GM18873 (cell line): ENCODE measurements around the gene KRT84.

Experiments used
- ATAC-seq: cut with Tn5 transposase; IDR thresholded peaks from one replicate; pipeline ENCODE4 v1.9.1; 2021; ENCODE audit warnings: mild to moderate bottlenecking, moderate library complexity, moderate number of reproducible peaks; ENCODE audit not compliant: unreplicated experiment, low FRiP score

The KRT84 gene

GRCh38 chr12:52364061-52364460, 21.4 kb downstream of the KRT84 start:
- no peak for ATAC-seq

GRCh38 chr12:52363111-52363679, 22.3 kb downstream of the KRT84 start:
- ATAC-seq = no peak

GRCh38 chr12:52362118-52362726, 23.2 kb downstream of the KRT84 start:
- ATAC-seq = no peak

GRCh38 chr12:52361553-52361952, 23.9 kb downstream of the KRT84 start:
- no peak for ATAC-seq

GRCh38 chr12:52360663-52361271, 24.7 kb downstream of the KRT84 start:
- no peak for ATAC-seq

- no peak for ATAC-seq
These were observed 25.3 kb downstream of the KRT84 start for GRCh38 chr12:52360106-52360662.

GRCh38 chr12:52359621-52360061, 25.8 kb downstream of the KRT84 start:
- no peak for ATAC-seq

- ATAC-seq = peak; percentile 89
These were observed 26.7 kb downstream of the KRT84 start for GRCh38 chr12:52358575-52359350.

- no peak for ATAC-seq
These were observed 28.5 kb downstream of the KRT84 start for GRCh38 chr12:52356762-52357580.

- ATAC-seq = no peak
These were observed 29.3 kb downstream of the KRT84 start for GRCh38 chr12:52356031-52356761.

- ATAC-seq = no peak
These were observed 30.3 kb downstream of the KRT84 start for GRCh38 chr12:52355176-52355575.

GRCh38 chr12:52354200-52354599, 31.3 kb downstream of the KRT84 start:
- ATAC-seq = no peak

- ATAC-seq = no peak
These were observed 31.7 kb downstream of the KRT84 start for GRCh38 chr12:52353766-52354165.

- ATAC-seq = no peak
These were observed 32.5 kb downstream of the KRT84 start for GRCh38 chr12:52352951-52353350.

- no peak for ATAC-seq
These were observed 34.0 kb downstream of the KRT84 start for GRCh38 chr12:52351196-52352059.

- no peak for ATAC-seq
These were observed 34.7 kb downstream of the KRT84 start for GRCh38 chr12:52350786-52351185.

GRCh38 chr12:52350021-52350620, 35.3 kb downstream of the KRT84 start:
- no peak for ATAC-seq

GRCh38 chr12:52349196-52349595, 36.3 kb downstream of the KRT84 start:
- ATAC-seq = no peak
